Measurements from ENCODE around the gene GULP1. TPM values are rescaled to one million over a fixed set of nuclear protein-coding genes. Genes with fewer than 3 reads are reported as not detected.

The GULP1 gene
- total RNA-seq, 2 donors from 2014 or later: 15.3 to 26.5 TPM

DNA sequence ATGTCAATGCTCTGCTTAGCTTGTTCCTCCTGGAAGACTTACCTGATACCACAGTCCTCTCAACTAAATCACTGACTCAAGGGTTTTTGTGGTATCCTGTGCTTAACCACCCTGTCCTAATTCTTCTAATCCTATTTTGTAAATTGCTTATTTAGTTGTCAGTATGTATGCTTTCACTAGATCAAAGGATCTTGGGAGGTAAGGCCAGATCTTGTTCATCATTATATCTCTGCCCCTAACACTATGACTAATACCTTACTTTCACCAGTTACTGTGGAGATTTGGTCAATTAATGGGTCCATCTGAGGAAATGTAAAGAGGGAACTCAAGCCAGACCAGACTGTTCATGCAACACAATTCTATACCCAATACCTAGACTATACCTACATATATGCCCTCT lies 203.2 kb downstream of the GULP1 start:
- Histone ChIP-seq H3K9me3 (ENCODE audit: control insufficient read depth, low read length) (no peaks in the 10 kb centered on the region), H3K9ac (ENCODE audit: extremely low read depth, low read length, poor library complexity, severe bottlenecking) (no peak overlapping the region), H3K4me3 (ENCODE audit: low read length) (no peak overlapping the region), H3K27ac (ENCODE audit: low read depth, low read length) (no peak overlapping the region), H3K4me1 (ENCODE audit: control insufficient read depth, insufficient read depth, low read length) (peaks cover 16% of the 10 kb centered on the region), H3K36me3 (ENCODE audit: control insufficient read depth, insufficient read depth, low read length) (no peaks in the 10 kb centered on the region), H3K27me3 (ENCODE audit: control insufficient read depth, insufficient read depth, low read length, poor library complexity, severe bottlenecking) (peaks cover 48% of the 10 kb centered on the region)
- Mint-ChIP-seq H3K36me3 (ENCODE audit: low read depth) (no peaks in the 10 kb centered on the region), H3K27ac (no peak overlapping the region), H3K4me1 (peaks cover 27% of the 10 kb centered on the region), H3K4me3 (no peak overlapping the region), H3K27me3 (ENCODE audit: insufficient read depth) (peaks cover 22% of the 10 kb centered on the region), H3K9me3 (no peaks in the 10 kb centered on the region)
- no peak for DNase-seq
- TF ChIP-seq, protein P1, sequence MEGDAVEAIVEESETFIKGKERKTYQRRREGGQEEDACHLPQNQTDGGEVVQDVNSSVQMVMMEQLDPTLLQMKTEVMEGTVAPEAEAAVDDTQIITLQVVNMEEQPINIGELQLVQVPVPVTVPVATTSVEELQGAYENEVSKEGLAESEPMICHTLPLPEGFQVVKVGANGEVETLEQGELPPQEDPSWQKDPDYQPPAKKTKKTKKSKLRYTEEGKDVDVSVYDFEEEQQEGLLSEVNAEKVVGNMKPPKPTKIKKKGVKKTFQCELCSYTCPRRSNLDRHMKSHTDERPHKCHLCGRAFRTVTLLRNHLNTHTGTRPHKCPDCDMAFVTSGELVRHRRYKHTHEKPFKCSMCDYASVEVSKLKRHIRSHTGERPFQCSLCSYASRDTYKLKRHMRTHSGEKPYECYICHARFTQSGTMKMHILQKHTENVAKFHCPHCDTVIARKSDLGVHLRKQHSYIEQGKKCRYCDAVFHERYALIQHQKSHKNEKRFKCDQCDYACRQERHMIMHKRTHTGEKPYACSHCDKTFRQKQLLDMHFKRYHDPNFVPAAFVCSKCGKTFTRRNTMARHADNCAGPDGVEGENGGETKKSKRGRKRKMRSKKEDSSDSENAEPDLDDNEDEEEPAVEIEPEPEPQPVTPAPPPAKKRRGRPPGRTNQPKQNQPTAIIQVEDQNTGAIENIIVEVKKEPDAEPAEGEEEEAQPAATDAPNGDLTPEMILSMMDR (conservative IDR thresholded peaks at IDR 0.05): no peak

- Mint-ChIP-seq H3K27me3 (ENCODE audit: insufficient read depth) (peaks cover 19% of the 10 kb centered on the region), H3K4me3 (no peak overlapping the region), H3K9me3 (no peaks in the 10 kb centered on the region), H3K27ac (no peak overlapping the region), H3K36me3 (ENCODE audit: low read depth) (no peaks in the 10 kb centered on the region), H3K4me1 (peaks cover 27% of the 10 kb centered on the region)
- Histone ChIP-seq H3K4me1 (ENCODE audit: control insufficient read depth, insufficient read depth, low read length) (peaks cover 16% of the 10 kb centered on the region), H3K27ac (ENCODE audit: low read depth, low read length) (no peak overlapping the region), H3K4me3 (ENCODE audit: low read length) (no peak overlapping the region), H3K9ac (ENCODE audit: extremely low read depth, low read length, poor library complexity, severe bottlenecking) (no peak overlapping the region), H3K36me3 (ENCODE audit: control insufficient read depth, insufficient read depth, low read length) (no peaks in the 10 kb centered on the region), H3K27me3 (ENCODE audit: control insufficient read depth, insufficient read depth, low read length, poor library complexity, severe bottlenecking) (peaks cover 38% of the 10 kb centered on the region), H3K9me3 (ENCODE audit: control insufficient read depth, low read length) (no peaks in the 10 kb centered on the region)
- DNase-seq: no peak
- 60 to 71% methylated on average over 1 to 2 of the region's 2 CpGs for WGBS, 2 experiments (ENCODE audit: insufficient coverage in 1 of 2, insufficient read length in 1 of 2)
- TF ChIP-seq, protein P1 (conservative IDR thresholded peaks at IDR 0.05): no peak
Measured at GRCh38 chr2:188495969-188496431, 204.3 kb downstream of the GULP1 start.

DNA sequence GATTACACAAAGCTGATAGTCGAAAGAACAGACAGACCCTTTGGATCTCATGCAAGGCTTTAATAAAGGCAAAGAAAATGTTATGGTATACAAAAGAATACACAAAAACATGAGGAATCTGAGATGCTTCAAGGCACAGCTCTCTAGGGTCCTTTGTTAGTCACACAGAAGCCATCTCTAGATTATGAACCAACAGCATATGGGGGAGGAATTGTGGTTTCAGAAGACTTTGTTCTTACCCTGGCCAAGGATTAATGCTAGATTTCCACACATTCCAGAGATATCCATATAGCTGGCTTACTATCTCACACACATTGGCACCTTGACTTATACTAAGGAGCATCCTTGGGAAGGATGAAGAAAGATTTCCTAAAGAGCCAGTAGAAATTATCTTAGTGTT lies 206.1 kb downstream of the GULP1 start:
- Histone ChIP-seq H3K9me3 (ENCODE audit: control insufficient read depth, low read length) (no peaks in the 10 kb centered on the region), H3K4me3 (ENCODE audit: low read length) (no peak overlapping the region), H3K27ac (ENCODE audit: low read depth, low read length) (no peak overlapping the region), H3K27me3 (ENCODE audit: control insufficient read depth, insufficient read depth, low read length, poor library complexity, severe bottlenecking) (peaks cover 20% of the 10 kb centered on the region), H3K4me1 (ENCODE audit: control insufficient read depth, insufficient read depth, low read length) (peaks cover 16% of the 10 kb centered on the region), H3K36me3 (ENCODE audit: control insufficient read depth, insufficient read depth, low read length) (no peaks in the 10 kb centered on the region), H3K9ac (ENCODE audit: extremely low read depth, low read length, poor library complexity, severe bottlenecking) (no peak overlapping the region)
- no peaks in the 10 kb centered on the region for H3K9me3 Mint-ChIP-seq
- H3K36me3 Mint-ChIP-seq (ENCODE audit: low read depth): no peaks in the 10 kb centered on the region
- no peak overlapping the region for H3K4me3 Mint-ChIP-seq
- H3K4me1 Mint-ChIP-seq: peaks cover 27% of the 10 kb centered on the region
- TF ChIP-seq, protein P1 (conservative IDR thresholded peaks at IDR 0.05): no peak
- H3K27ac Mint-ChIP-seq: no peak overlapping the region
- H3K27me3 Mint-ChIP-seq (ENCODE audit: insufficient read depth): peaks cover 15% of the 10 kb centered on the region
- DNase-seq: no peak
- 83% methylated on average over 1 of the region's 1 CpG; no CpG with 5 or more reads in 1 of the 2 experiments for WGBS, 2 experiments (ENCODE audit: insufficient coverage in 1 of 2, insufficient read length in 1 of 2)

Measured in endodermal cell (in vitro differentiated cells).